LNCaP clone FGC (cell line): ENCODE results near the gene RMRP.

Experiments used
- DNase-seq: peaks from one replicate; pipeline ENCODE4 v3.0.0-alpha.2; 2011; ENCODE audit warnings: low read depth
- H3K4me3 ChIP-seq: 2 replicates; pipeline ENCODE4 v1.5.1; 2011; ENCODE audit warnings: mild to moderate bottlenecking, low read depth, low read length, control low read depth
- CTCF ChIP-seq: IDR thresholded peaks from 2 replicates; pipeline ENCODE4 v1.5.1; 2012; ENCODE audit warnings: mild to moderate bottlenecking; ENCODE audit not compliant: control insufficient read depth, insufficient read depth; ENCODE audit errors: extremely low read depth

Gene RMRP

GRCh38 chr9:35687306-35687705 lies 29.5 kb upstream of the RMRP start:
- H3K4me3 ChIP-seq, result no peak overlapping the region
- no peak for TF ChIP-seq CTCF

DNA sequence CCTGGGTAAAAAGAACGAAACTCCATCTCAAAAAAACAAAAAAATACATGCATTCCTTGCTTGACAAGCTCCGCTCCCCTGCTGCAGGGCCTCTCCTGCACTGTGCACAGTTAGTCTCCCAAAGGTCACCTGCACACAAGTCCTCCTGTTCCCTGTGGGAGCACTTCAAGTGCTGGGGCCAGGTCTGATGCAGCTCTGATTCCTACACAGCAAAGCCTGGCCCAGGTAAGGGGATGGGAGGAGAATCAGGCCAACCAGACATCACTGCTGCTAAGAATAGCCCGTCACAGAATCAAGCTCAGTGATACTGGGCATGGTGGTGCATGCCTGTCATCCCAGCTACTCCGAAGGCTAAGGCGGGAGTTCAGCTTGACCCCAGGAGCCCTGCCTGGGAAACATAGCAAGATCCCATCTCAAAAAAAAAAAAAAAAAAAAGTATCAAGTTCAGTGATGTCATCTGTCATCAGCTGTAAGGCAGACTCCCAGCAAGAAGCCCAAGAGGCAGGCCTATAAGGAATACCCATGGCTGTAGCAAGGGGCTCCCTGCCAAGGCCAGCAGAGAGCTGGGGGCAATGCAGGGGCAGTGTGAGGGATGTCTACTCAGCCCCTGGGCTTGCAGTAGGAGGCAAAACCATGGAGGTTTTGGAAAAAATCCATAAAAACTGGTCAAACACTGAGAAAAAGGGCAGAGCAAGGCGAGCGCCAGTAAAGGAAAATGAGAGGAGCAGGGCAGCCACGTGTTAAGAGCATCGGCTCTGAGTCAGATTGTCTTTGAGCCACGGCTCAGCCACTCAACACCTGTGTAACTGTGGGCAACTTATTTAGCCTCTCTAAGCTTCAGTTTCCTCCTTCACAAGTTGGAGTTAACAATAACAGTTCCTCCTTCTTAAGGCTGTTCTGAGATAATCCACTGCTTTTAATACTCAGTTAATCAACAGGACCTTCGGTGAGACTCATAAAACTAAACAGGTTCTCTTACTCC lies 28.7 kb upstream of the RMRP start:
- no peak for TF ChIP-seq CTCF
- no peak overlapping the region for H3K4me3 ChIP-seq
- no peak for DNase-seq

More at GRCh38 chr9:35687306-35687705, 29.5 kb upstream of the RMRP start:
- no peak for DNase-seq

DNA sequence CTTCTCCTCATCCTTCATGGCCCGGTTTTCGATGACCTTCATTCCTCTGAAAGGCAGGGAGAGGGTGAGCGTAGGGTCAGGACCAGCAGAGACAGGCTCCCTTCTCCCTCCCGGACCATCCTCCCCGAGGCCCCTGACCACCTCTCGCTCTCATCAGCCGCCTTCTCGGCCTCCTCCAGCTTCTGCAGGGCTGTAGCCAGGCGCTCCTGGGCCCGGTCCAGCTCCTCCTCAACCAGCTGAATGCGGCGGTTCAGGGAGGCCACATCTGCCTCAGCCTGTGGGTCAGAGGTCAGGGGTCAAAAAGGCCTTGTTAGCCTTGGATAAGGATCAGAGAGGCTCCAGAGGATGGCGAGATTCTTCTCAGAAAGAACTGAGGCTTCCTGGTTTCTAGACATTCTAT lies 27.7 kb upstream of the RMRP start:
- no peak overlapping the region for H3K4me3 ChIP-seq
- no peak for DNase-seq
- no peak for TF ChIP-seq CTCF

- no peak overlapping the region for H3K4me3 ChIP-seq
- DNase-seq, result no peak
- TF ChIP-seq CTCF, result no peak
Measured at GRCh38 chr9:35684921-35685320, 27.1 kb upstream of the RMRP start.

DNA sequence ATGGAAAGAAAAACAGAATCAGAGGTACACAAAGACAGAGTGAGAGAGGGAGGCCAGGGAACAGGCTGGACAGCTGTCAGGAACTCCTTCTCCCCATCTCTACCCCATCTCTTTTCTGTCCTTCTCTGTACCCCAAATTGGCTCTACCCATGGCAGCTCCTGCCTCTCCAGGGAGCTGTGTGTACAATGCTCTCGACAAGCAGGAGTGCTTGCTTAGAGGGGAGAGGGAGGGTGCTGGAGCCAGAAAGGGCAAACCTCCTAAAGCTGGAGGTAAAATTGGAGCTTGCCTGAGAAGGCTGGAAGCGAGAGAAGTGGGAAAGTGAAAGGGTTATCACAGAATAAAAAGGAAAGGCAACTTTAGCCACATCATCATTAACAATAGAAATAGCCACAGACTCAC lies 25.5 kb upstream of the RMRP start:
- H3K4me3 ChIP-seq, result no peak overlapping the region
- TF ChIP-seq CTCF, result no peak
- DNase-seq, result no peak

GRCh38 chr9:35682520-35683315 lies 24.9 kb upstream of the RMRP start:
- no peak overlapping the region for H3K4me3 ChIP-seq
- no peak for TF ChIP-seq CTCF
- DNase-seq, result no peak
